Peyer's patch (tissue), 4 donors: ENCODE data around the gene POMT2. TPM values are rescaled to one million over a fixed set of nuclear protein-coding genes. Genes with fewer than 3 reads are reported as not detected.

Source experiments
- DNase-seq, 3 donors: peaks; one replicate each; pipeline ENCODE4 v3.0.0-alpha.2; 2017 to 2019
- H3K27ac ChIP-seq, 4 donors: fragments of 200-600 bp; sonication (generic); one replicate each; pipeline ENCODE4 v1.5.1; 2016 to 2019
- H3K27me3 ChIP-seq, 2 donors: fragments of 200-600 bp; sonication (generic); one replicate each; pipeline ENCODE4 v1.5.1; 2019
- H3K36me3 ChIP-seq, 3 donors: fragments of 200-600 bp; sonication (generic); one replicate each; pipeline ENCODE4 v1.5.1; 2016 to 2019
- H3K4me1 ChIP-seq, 4 donors: fragments of 200-600 bp; sonication (generic); one replicate each; pipeline ENCODE4 v1.5.1; 2016 to 2019
- H3K4me3 ChIP-seq, 4 donors: fragments of 200-600 bp; sonication (generic); 1 replicate in 3 of 4; 2 replicates in 1 of 4; pipeline ENCODE4 v1.5.1; 2016 to 2019; ENCODE audit warnings: mild to moderate bottlenecking in 1 of 4
- H3K9me3 ChIP-seq, 4 donors: fragments of 200-600 bp; sonication (generic); one replicate each; pipeline ENCODE4 v1.5.1; 2016 to 2019; ENCODE audit warnings: mild to moderate bottlenecking in 1 of 4
- POLR2A ChIP-seq, 2 donors: fragments of 450-650 bp; IDR thresholded peaks; one replicate each; pipeline ENCODE4 v1.5.1; 2017; ENCODE audit warnings: antibody characterized with exemption in 2 of 2, mild to moderate bottlenecking in 2 of 2, moderate library complexity in 2 of 2
- small RNA-seq, 2 donors: library from RNA; depleted of rRNA; stranded (forward); fragments of <200 nt; gene quantifications; one replicate each; pipeline ENCODE3, GENCODE V24; 2016
- total RNA-seq, 4 donors: library from RNA; depleted of rRNA; stranded (reverse); fragments of >200 nt; gene quantifications; one replicate each; pipeline ENCODE4 v1.1.0, GENCODE V29; 2016
- TF ChIP-seq, protein P1 (sequence below), 6 experiments: fragments of 450-650 bp in 4 of 6; fragments of 200-600 bp in 2 of 6; sonication (generic) in 1 of 6; IDR thresholded peaks; one replicate each; pipeline ENCODE4 v1.5.1; 2017 to 2019; ENCODE audit warnings: antibody characterized with exemption in 6 of 6, mild to moderate bottlenecking in 3 of 6, moderate library complexity in 1 of 6

The POMT2 gene
- total RNA-seq, 4 donors from 2014 or later = 19.0 to 43.0 (median 31.6) TPM

GRCh38 chr14:77225892-77226557 lies 94.7 kb downstream of the POMT2 start:
- Histone ChIP-seq H3K27ac (no peak overlapping the region), H3K27me3 (no peaks in the 10 kb centered on the region), H3K36me3 (no peaks in the 10 kb centered on the region), H3K9me3 (no peaks in the 10 kb centered on the region), H3K4me1 (no peaks in the 10 kb centered on the region), H3K4me3 (no peak overlapping the region)
- TF ChIP-seq POLR2A (IDR thresholded peaks at IDR 0.05) = no peak
- TF ChIP-seq, protein P1, sequence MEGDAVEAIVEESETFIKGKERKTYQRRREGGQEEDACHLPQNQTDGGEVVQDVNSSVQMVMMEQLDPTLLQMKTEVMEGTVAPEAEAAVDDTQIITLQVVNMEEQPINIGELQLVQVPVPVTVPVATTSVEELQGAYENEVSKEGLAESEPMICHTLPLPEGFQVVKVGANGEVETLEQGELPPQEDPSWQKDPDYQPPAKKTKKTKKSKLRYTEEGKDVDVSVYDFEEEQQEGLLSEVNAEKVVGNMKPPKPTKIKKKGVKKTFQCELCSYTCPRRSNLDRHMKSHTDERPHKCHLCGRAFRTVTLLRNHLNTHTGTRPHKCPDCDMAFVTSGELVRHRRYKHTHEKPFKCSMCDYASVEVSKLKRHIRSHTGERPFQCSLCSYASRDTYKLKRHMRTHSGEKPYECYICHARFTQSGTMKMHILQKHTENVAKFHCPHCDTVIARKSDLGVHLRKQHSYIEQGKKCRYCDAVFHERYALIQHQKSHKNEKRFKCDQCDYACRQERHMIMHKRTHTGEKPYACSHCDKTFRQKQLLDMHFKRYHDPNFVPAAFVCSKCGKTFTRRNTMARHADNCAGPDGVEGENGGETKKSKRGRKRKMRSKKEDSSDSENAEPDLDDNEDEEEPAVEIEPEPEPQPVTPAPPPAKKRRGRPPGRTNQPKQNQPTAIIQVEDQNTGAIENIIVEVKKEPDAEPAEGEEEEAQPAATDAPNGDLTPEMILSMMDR (IDR thresholded peaks at IDR 0.05) = no peak
- DNase-seq = no peak

DNA sequence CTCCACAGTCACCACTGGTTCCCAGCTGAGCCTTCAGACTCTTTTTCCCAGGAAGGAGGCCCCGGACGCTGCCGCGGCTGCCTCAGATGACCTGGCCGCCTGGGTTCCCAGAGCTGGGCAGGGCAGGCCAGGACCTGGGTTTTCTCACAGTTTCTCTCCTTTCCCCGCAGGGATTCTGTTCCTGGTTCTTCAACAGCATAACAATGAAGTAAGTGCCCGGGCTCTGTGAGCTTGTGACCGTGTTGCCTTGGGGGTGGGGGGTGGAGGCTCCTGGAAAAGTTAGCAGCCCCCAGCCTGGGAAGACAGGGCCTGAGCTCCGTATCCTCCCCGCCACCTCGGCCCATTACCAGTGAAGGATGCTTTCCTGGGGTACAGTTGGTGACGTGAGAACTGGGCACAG lies 95.4 kb downstream of the POMT2 start:
- DNase-seq = no peak
- Histone ChIP-seq H3K9me3 (no peaks in the 10 kb centered on the region), H3K27ac (no peak overlapping the region), H3K4me3 (no peak overlapping the region), H3K4me1 (no peaks in the 10 kb centered on the region), H3K27me3 (no peaks in the 10 kb centered on the region), H3K36me3 (no peaks in the 10 kb centered on the region)
- TF ChIP-seq, protein P1 (IDR thresholded peaks at IDR 0.05) = no peak
- no peak for TF ChIP-seq POLR2A (IDR thresholded peaks at IDR 0.05)

Small RNA genes lying within 50 kb of the gene (small RNA-seq; reads per million reads assigned to genes)
- 0 reads per million in 2 donors for gene MIR1260A

Other genes starting within 250 kb of the POMT2 start
- gene CIPC, start 222.6 kb downstream of the POMT2 start, total RNA-seq = 10 to 100 TPM; 22.3 to 66.7 (median 52.1) TPM
- gene ZDHHC22, start 179.1 kb downstream of the POMT2 start, total RNA-seq = under 1 TPM in 1 of 4 donors, not detected in 3; 0.57 TPM
- 10 to 100 TPM in 2 of 4 donors, 1 to 10 TPM in 2; 3.3 to 43.7 (median 11.3) TPM for gene TMEM63C, start 139.1 kb downstream of the POMT2 start, total RNA-seq
- gene NGB, start 49.7 kb downstream of the POMT2 start, total RNA-seq = not detected
- gene GSTZ1, start 153 bp upstream of the POMT2 start, total RNA-seq = 10 to 100 TPM; 18.0 to 49.9 (median 36.0) TPM
- gene TMED8, start 56.2 kb upstream of the POMT2 start, total RNA-seq = 1 to 10 TPM; 7.4 to 9.9 (median 7.5) TPM
- 1 to 10 TPM in 1 of 4 donors, under 1 TPM in 1, not detected in 2; 0.35 to 1.7 TPM for gene SAMD15, start 56.5 kb upstream of the POMT2 start, total RNA-seq
- 1 to 10 TPM in 2 of 4 donors, not detected in 2; 1.2 to 2.8 TPM for gene NOXRED1, start 102.6 kb upstream of the POMT2 start, total RNA-seq
- 10 to 100 TPM; 19.0 to 55.3 (median 25.3) TPM for gene VIPAS39, start 136.7 kb upstream of the POMT2 start, total RNA-seq
- 100 to 1,000 TPM in 1 of 4 donors, 10 to 100 TPM in 3; 56.6 to 129 (median 80.9) TPM for gene AHSA1, start 137.2 kb upstream of the POMT2 start, total RNA-seq
- not detected for gene ISM2, start 177.9 kb upstream of the POMT2 start, total RNA-seq